Neural cell (in vitro differentiated cells): ENCODE measurements around the gene ACAD10. TPM values are rescaled to one million over a fixed set of nuclear protein-coding genes. Genes with fewer than 3 reads are reported as not detected.

Source experiments
- H2AFZ ChIP-seq: fragments of 200-600, 300-800 bp; sonication (generic), shearing (Covaris generic); 2 replicates; pipeline ENCODE4 v1.6.0; 2014; ENCODE audit warnings: low read depth, mild to moderate bottlenecking, antibody characterized with exemption, low read length, moderate library complexity
- H3F3A ChIP-seq: fragments of 200-600 bp; shearing (Covaris generic); 2 replicates; pipeline ENCODE4 v1.6.1; 2016; ENCODE audit warnings: mild to moderate bottlenecking, moderate library complexity, mixed read lengths, antibody characterized with exemption, low read length; ENCODE audit not compliant: insufficient read depth, poor library complexity, severe bottlenecking
- H3K27ac ChIP-seq: fragments of 200-600, 300-800 bp; sonication (generic), shearing (Covaris generic); 2 replicates; pipeline ENCODE4 v1.5.1; 2014; ENCODE audit warnings: mild to moderate bottlenecking, low read length, moderate library complexity
- H3K27me3 ChIP-seq: fragments of 300-800, 200-600 bp; sonication (generic), shearing (Covaris generic); 2 replicates; pipeline ENCODE4 v1.6.0; 2014; ENCODE audit warnings: mild to moderate bottlenecking, low read depth, low read length, moderate library complexity; ENCODE audit not compliant: insufficient read depth
- H3K36me3 ChIP-seq: fragments of 300-800, 200-600 bp; sonication (generic), shearing (Covaris generic); 2 replicates; pipeline ENCODE4 v1.5.1; 2014; ENCODE audit warnings: mild to moderate bottlenecking, antibody characterized with exemption, low read length, moderate library complexity; ENCODE audit not compliant: insufficient read depth
- H3K4me2 ChIP-seq: fragments of 300-800, 200-600 bp; sonication (generic), shearing (Covaris generic); 2 replicates; pipeline ENCODE4 v1.6.0; 2014; ENCODE audit warnings: mild to moderate bottlenecking, low read length
- H3K4me3 ChIP-seq: fragments of 300-800, 200-600 bp; sonication (generic), shearing (Covaris generic); 2 replicates; pipeline ENCODE4 v1.5.1; 2014; ENCODE audit warnings: mild to moderate bottlenecking, low read length, moderate library complexity
- H3K79me2 ChIP-seq: fragments of 200-600 bp; shearing (Covaris generic); replicated peaks from 2 replicates; pipeline ENCODE4 v1.6.0; 2014; ENCODE audit warnings: mild to moderate bottlenecking, low read length, moderate library complexity; ENCODE audit not compliant: insufficient read depth
- H3K9ac ChIP-seq: fragments of 300-800, 200-600 bp; sonication (generic), shearing (Covaris generic); 2 replicates; pipeline ENCODE4 v1.6.1; 2016; ENCODE audit warnings: mild to moderate bottlenecking, low read length, mixed read lengths
- H3K9me2 ChIP-seq: fragments of 200-600 bp; shearing (Covaris generic); 2 replicates; pipeline ENCODE4 v1.6.1; 2016; ENCODE audit warnings: mild to moderate bottlenecking, low read length, mixed read lengths; ENCODE audit not compliant: insufficient read depth
- H3K9me3 ChIP-seq: fragments of 200-600, 300-800 bp; sonication (generic), shearing (Covaris generic); 2 replicates; pipeline ENCODE4 v1.6.1; 2016; ENCODE audit warnings: mild to moderate bottlenecking, mixed run types, low read length, moderate library complexity, mixed read lengths
- H4K20me1 ChIP-seq: fragments of 200-600 bp; shearing (Covaris generic); 2 replicates; pipeline ENCODE4 v1.6.1; 2016; ENCODE audit warnings: mild to moderate bottlenecking, mixed run types; ENCODE audit not compliant: insufficient read depth
- EP300 ChIP-seq: fragments of 450-650 bp; conservative IDR thresholded peaks from 2 replicates; pipeline ENCODE4 v1.6.1; 2014; ENCODE audit warnings: antibody characterized with exemption, mild to moderate bottlenecking, moderate library complexity; ENCODE audit not compliant: poor library complexity, severe bottlenecking
- EZH2 ChIP-seq: fragments of 200-600, 300-800 bp; shearing (Covaris generic), sonication (generic); IDR thresholded peaks from 2 replicates; pipeline ENCODE4 v1.6.1; 2014; ENCODE audit warnings: antibody characterized with exemption, low read length, borderline replicate concordance, mild to moderate bottlenecking; ENCODE audit not compliant: insufficient read depth, poor library complexity, severe bottlenecking
- MXI1 ChIP-seq: fragments of 450-650 bp; conservative IDR thresholded peaks from 2 replicates; pipeline ENCODE4 v1.6.1; 2014; ENCODE audit warnings: antibody characterized with exemption, mild to moderate bottlenecking; ENCODE audit not compliant: poor library complexity, severe bottlenecking
- POLR2AphosphoS5 ChIP-seq: IDR thresholded peaks from 2 replicates; pipeline ENCODE4 v1.6.1; 2012
- RAD21 ChIP-seq: fragments of 450-650 bp; conservative IDR thresholded peaks from 2 replicates; pipeline ENCODE4 v1.6.1; 2014; ENCODE audit warnings: antibody characterized with exemption, mild to moderate bottlenecking, moderate library complexity
- SMC3 ChIP-seq: fragments of 450-650 bp; conservative IDR thresholded peaks from 2 replicates; pipeline ENCODE4 v1.6.1; 2014; ENCODE audit warnings: antibody characterized with exemption, mild to moderate bottlenecking, moderate library complexity; ENCODE audit not compliant: poor library complexity
- TAF1 ChIP-seq: IDR thresholded peaks from 2 replicates; pipeline ENCODE4 v1.6.1; 2012; ENCODE audit warnings: low read depth
- polyA plus RNA-seq: library from polyadenylated mRNA; depleted of rRNA; stranded (reverse); fragments of >200 nt; gene quantifications from 2 replicates; pipeline ENCODE4 v1.2.3, GENCODE V29; 2014
- TF ChIP-seq, protein P1 (sequence below): IDR thresholded peaks from 2 replicates; pipeline ENCODE4 v1.6.1; 2012; ENCODE audit warnings: borderline replicate concordance
- TF ChIP-seq, protein P2 (sequence below): fragments of 450-650 bp; IDR thresholded peaks from 2 replicates; pipeline ENCODE4 v1.5.1; 2014; ENCODE audit warnings: antibody characterized with exemption, mild to moderate bottlenecking, moderate library complexity; ENCODE audit not compliant: poor library complexity, severe bottlenecking

ACAD10 gene
- polyA plus RNA-seq, 1 donor from 2014 or later = 25.7 TPM

DNA sequence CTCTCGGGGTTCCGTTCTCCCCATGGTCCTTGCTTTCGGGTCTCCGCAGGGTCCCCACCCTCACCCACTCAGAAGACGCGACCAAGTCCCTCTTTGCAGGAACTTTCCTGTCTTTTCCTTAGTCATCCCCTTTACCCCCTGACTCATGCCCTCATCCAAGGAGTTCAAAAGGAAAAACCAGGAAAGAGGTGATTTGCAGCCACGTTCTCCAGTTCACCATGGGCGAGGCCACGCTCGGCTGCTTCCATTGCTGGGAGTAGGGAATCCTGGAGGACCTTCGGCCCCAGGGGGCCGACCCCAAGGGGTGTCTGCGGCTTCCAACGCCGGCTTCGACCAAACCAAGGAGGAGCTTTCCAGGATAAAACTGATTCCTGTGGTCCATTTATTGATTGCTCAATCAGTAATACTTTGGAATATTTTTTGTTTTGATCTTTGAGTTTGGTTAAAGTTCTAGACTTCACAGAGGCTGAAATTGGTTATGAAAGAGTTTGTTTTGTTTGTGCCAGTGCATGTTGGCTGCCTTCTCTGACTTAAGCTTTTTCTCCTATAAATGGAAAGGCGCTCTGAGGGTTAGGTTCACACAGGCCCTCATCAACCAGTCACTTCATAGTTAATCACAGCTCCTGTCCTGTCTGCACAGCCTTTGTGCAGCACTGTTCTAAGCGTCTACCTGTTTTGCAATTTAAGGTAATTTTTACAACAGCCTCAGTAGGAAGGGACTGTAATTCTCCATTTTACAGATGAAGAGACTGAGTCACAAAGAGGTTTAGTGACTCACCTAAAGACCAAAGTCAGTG is 81.7 kb downstream of the ACAD10 start:
- H3F3A ChIP-seq = no peaks in the 10 kb centered on the region
- H3K9me2 ChIP-seq = no peaks in the 10 kb centered on the region
- no peaks in the 10 kb centered on the region for H3K9me3 ChIP-seq
- H3K27ac ChIP-seq = peak overlapping the region; percentile 26
- H3K36me3 ChIP-seq = no peaks in the 10 kb centered on the region
- H4K20me1 ChIP-seq = no peaks in the 10 kb centered on the region
- peak overlapping the region; percentile 83 for H3K4me3 ChIP-seq
- H3K79me2 ChIP-seq = peaks cover 5% of the 10 kb centered on the region
- H3K9ac ChIP-seq = peak overlapping the region; percentile 79
- peak overlapping the region; percentile 67 for H2AFZ ChIP-seq
- peak overlapping the region; percentile 98 for H3K4me2 ChIP-seq
- TF ChIP-seq TAF1 (no peak), EP300 (no peak), POLR2AphosphoS5 (no peak), RAD21 (no peak), SMC3 (no peak), MXI1 (no peak), EZH2 (no peak)
- TF ChIP-seq, protein P1, sequence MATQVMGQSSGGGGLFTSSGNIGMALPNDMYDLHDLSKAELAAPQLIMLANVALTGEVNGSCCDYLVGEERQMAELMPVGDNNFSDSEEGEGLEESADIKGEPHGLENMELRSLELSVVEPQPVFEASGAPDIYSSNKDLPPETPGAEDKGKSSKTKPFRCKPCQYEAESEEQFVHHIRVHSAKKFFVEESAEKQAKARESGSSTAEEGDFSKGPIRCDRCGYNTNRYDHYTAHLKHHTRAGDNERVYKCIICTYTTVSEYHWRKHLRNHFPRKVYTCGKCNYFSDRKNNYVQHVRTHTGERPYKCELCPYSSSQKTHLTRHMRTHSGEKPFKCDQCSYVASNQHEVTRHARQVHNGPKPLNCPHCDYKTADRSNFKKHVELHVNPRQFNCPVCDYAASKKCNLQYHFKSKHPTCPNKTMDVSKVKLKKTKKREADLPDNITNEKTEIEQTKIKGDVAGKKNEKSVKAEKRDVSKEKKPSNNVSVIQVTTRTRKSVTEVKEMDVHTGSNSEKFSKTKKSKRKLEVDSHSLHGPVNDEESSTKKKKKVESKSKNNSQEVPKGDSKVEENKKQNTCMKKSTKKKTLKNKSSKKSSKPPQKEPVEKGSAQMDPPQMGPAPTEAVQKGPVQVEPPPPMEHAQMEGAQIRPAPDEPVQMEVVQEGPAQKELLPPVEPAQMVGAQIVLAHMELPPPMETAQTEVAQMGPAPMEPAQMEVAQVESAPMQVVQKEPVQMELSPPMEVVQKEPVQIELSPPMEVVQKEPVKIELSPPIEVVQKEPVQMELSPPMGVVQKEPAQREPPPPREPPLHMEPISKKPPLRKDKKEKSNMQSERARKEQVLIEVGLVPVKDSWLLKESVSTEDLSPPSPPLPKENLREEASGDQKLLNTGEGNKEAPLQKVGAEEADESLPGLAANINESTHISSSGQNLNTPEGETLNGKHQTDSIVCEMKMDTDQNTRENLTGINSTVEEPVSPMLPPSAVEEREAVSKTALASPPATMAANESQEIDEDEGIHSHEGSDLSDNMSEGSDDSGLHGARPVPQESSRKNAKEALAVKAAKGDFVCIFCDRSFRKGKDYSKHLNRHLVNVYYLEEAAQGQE = no peak
- TF ChIP-seq, protein P2, sequence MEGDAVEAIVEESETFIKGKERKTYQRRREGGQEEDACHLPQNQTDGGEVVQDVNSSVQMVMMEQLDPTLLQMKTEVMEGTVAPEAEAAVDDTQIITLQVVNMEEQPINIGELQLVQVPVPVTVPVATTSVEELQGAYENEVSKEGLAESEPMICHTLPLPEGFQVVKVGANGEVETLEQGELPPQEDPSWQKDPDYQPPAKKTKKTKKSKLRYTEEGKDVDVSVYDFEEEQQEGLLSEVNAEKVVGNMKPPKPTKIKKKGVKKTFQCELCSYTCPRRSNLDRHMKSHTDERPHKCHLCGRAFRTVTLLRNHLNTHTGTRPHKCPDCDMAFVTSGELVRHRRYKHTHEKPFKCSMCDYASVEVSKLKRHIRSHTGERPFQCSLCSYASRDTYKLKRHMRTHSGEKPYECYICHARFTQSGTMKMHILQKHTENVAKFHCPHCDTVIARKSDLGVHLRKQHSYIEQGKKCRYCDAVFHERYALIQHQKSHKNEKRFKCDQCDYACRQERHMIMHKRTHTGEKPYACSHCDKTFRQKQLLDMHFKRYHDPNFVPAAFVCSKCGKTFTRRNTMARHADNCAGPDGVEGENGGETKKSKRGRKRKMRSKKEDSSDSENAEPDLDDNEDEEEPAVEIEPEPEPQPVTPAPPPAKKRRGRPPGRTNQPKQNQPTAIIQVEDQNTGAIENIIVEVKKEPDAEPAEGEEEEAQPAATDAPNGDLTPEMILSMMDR = no peak
- H3K27me3 ChIP-seq = no peaks in the 10 kb centered on the region

DNA sequence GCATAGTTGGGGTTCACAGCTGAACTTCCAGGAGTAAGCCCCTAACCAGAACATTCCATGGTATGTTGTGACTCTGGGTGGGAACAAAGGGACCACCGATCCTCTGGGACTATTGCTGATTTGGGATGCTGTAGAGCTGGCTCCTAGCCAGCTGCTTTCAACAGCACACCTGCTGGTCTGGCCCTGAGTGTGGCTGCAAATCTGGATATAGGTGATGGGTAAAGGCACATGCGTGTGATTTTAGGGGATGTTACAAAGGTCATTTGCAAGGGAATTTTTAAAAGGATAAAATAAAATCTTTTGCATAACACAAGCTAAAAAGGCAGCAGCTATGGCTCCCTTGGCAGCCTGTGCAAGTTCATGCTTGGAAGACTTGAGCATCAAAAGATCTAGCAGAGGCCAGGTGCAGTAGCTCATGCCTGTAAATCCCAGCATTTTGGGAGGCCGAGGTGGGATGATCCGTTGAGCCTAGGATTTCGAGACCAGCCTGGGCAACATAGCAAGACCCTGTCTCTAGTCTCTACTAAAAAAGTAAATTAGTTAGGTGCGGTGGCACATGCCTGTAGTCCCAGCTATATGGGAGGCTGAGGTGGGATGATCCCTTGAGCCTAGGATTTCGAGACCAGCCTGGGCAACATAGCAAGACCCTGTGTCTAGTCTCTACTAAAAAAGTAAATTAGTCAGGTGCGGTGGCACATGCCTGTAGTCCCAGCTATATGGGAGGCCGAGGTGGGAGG is 82.5 kb downstream of the ACAD10 start:
- Histone ChIP-seq H4K20me1 (no peaks in the 10 kb centered on the region), H3F3A (no peaks in the 10 kb centered on the region), H3K4me3 (peak overlapping the region; percentile 83), H3K79me2 (peaks cover 5% of the 10 kb centered on the region), H3K27ac (no peak overlapping the region), H3K27me3 (no peaks in the 10 kb centered on the region), H3K36me3 (no peaks in the 10 kb centered on the region), H3K9me2 (no peaks in the 10 kb centered on the region), H3K4me2 (peak overlapping the region; percentile 98), H3K9ac (peak overlapping the region; percentile 79), H2AFZ (no peak overlapping the region), H3K9me3 (no peaks in the 10 kb centered on the region)
- no peak for TF ChIP-seq EZH2
- TF ChIP-seq, protein P2 = no peak
- no peak for TF ChIP-seq TAF1
- no peak for TF ChIP-seq EP300
- TF ChIP-seq POLR2AphosphoS5 = no peak
- TF ChIP-seq, protein P1 = no peak
- TF ChIP-seq RAD21 = no peak
- no peak for TF ChIP-seq MXI1
- no peak for TF ChIP-seq SMC3
